ENCODE measurements around the gene RANBP9.

GRCh38 chr6:13703496-13703895 lies 8.1 kb downstream of the RANBP9 start:
- TF ChIP-seq CTCF (IDR thresholded peaks at IDR 0.05) (no peak), ZFX (IDR thresholded peaks at IDR 0.05; ENCODE audit: borderline replicate concordance) (no peak)

All from 22Rv1 (cell line).